ENCODE data around the gene DDX47.
A peak's percentile ranks its signal among the peaks of the same experiment; 100 is the strongest.
"Not testable (repeated sequence)": the region's sequence is repeated elsewhere in the genome, so short reads cannot be mapped to it uniquely, and the experiment has no call there.

The DDX47 gene

GRCh38 chr12:12788675-12789368 lies 24.3 kb upstream of the DDX47 start:
- Mint-ChIP-seq H3K27me3 (no peaks in the 10 kb centered on the region), H3K4me1 (peaks cover 11 to 31% of the 10 kb centered on the region in 2 donors), H3K36me3 (no peaks in the 10 kb centered on the region), H3K27ac (peak overlapping the region; percentile 85), H3K9me3 (no peaks in the 10 kb centered on the region), H3K4me3 (peak overlapping the region; percentile 30 to 56)
- ATAC-seq (replicated peaks), result peak; percentile 70 to 75
- DNase-seq, result peak; percentile 41

- H3K9me3 Mint-ChIP-seq, result no peaks in the 10 kb centered on the region
- no peak overlapping the region for H3K4me3 Mint-ChIP-seq
- no peaks in the 10 kb centered on the region for H3K36me3 Mint-ChIP-seq
- peaks cover 7 to 24% of the 10 kb centered on the region in 2 donors for H3K4me1 Mint-ChIP-seq
- DNase-seq, result no peak
- H3K27me3 Mint-ChIP-seq, result no peaks in the 10 kb centered on the region
- no peak overlapping the region for H3K27ac Mint-ChIP-seq
- ATAC-seq (replicated peaks), result no peak
These were observed 22.2 kb upstream of the DDX47 start for GRCh38 chr12:12790956-12791355.

GRCh38 chr12:12791756-12792369 lies 21.3 kb upstream of the DDX47 start:
- peaks cover 7 to 24% of the 10 kb centered on the region in 2 donors for H3K4me1 Mint-ChIP-seq
- ATAC-seq (replicated peaks) (no peak), DNase-seq (no peak)
- no peak overlapping the region for H3K4me3 Mint-ChIP-seq
- H3K9me3 Mint-ChIP-seq, result no peaks in the 10 kb centered on the region
- H3K27ac Mint-ChIP-seq, result no peak overlapping the region
- H3K27me3 Mint-ChIP-seq, result no peaks in the 10 kb centered on the region
- no peaks in the 10 kb centered on the region for H3K36me3 Mint-ChIP-seq

- Mint-ChIP-seq H3K36me3 (no peaks in the 10 kb centered on the region), H3K27ac (no peak overlapping the region), H3K27me3 (no peaks in the 10 kb centered on the region), H3K4me1 (peaks cover 5 to 20% of the 10 kb centered on the region in 2 donors), H3K9me3 (no peaks in the 10 kb centered on the region), H3K4me3 (no peak overlapping the region)
- no peak for ATAC-seq (replicated peaks)
- DNase-seq, result no peak
These were observed 20.7 kb upstream of the DDX47 start for GRCh38 chr12:12792421-12792820.

- Mint-ChIP-seq H3K27ac (no peak overlapping the region), H3K9me3 (no peaks in the 10 kb centered on the region), H3K27me3 (no peaks in the 10 kb centered on the region), H3K36me3 (no peaks in the 10 kb centered on the region), H3K4me1 (no peaks in the 10 kb centered on the region), H3K4me3 (no peak overlapping the region)
- ATAC-seq (replicated peaks), result no peak
- DNase-seq, result no peak
These were observed 18.5 kb upstream of the DDX47 start for GRCh38 chr12:12794686-12795085.

- Mint-ChIP-seq H3K9me3 (no peaks in the 10 kb centered on the region), H3K27me3 (no peaks in the 10 kb centered on the region), H3K27ac (no peak overlapping the region), H3K4me3 (no peak overlapping the region), H3K4me1 (peaks cover 0 to 4% of the 10 kb centered on the region in 2 donors), H3K36me3 (no peaks in the 10 kb centered on the region)
- no peak for ATAC-seq (replicated peaks)
- DNase-seq, result no peak
These were observed 17.0 kb upstream of the DDX47 start for GRCh38 chr12:12796171-12796570.

- H3K27me3 Mint-ChIP-seq, result no peaks in the 10 kb centered on the region
- no peak for ATAC-seq (replicated peaks)
- peaks cover 0 to under 1% of the 10 kb centered on the region in 2 donors for H3K36me3 Mint-ChIP-seq
- no peak for DNase-seq
- no peaks in the 10 kb centered on the region for H3K9me3 Mint-ChIP-seq
- peaks cover 3 to 7% of the 10 kb centered on the region in 2 donors for H3K4me1 Mint-ChIP-seq
- H3K4me3 Mint-ChIP-seq, result no peak overlapping the region
- H3K27ac Mint-ChIP-seq, result no peak overlapping the region
These were observed 16.0 kb upstream of the DDX47 start for GRCh38 chr12:12796928-12797793.

- no peak for DNase-seq
- Mint-ChIP-seq H3K27ac (no peak overlapping the region), H3K36me3 (peaks cover 0 to 2% of the 10 kb centered on the region in 2 donors)
These were observed 15.4 kb upstream of the DDX47 start for GRCh38 chr12:12797794-12798152.

GRCh38 chr12:12798480-12798879 lies 14.7 kb upstream of the DDX47 start:
- peaks cover 14 to 16% of the 10 kb centered on the region in 2 donors for H3K4me1 Mint-ChIP-seq
- no peaks in the 10 kb centered on the region for H3K9me3 Mint-ChIP-seq
- ATAC-seq (replicated peaks), result no peak

More at GRCh38 chr12:12797794-12798152, 15.4 kb upstream of the DDX47 start:
- Mint-ChIP-seq H3K27me3 (no peaks in the 10 kb centered on the region), H3K9me3 (no peaks in the 10 kb centered on the region), H3K4me3 (no peak overlapping the region), H3K4me1 (peaks cover 9 to 10% of the 10 kb centered on the region in 2 donors)
- ATAC-seq (replicated peaks), result no peak

GRCh38 chr12:12799163-12799920 lies 13.8 kb upstream of the DDX47 start:
- Mint-ChIP-seq H3K27ac (no peak overlapping the region), H3K36me3 (peaks cover 0 to 2% of the 10 kb centered on the region in 2 donors), H3K4me1 (peaks cover 14 to 22% of the 10 kb centered on the region in 2 donors), H3K27me3 (no peaks in the 10 kb centered on the region), H3K4me3 (no peak overlapping the region), H3K9me3 (no peaks in the 10 kb centered on the region)
- ATAC-seq (replicated peaks), result no peak
- no peak for DNase-seq

More at GRCh38 chr12:12798480-12798879, 14.7 kb upstream of the DDX47 start:
- no peak overlapping the region for H3K27ac Mint-ChIP-seq
- no peaks in the 10 kb centered on the region for H3K27me3 Mint-ChIP-seq
- DNase-seq, result no peak
- H3K36me3 Mint-ChIP-seq, result peaks cover 0 to 2% of the 10 kb centered on the region in 2 donors
- no peak overlapping the region for H3K4me3 Mint-ChIP-seq

GRCh38 chr12:12800406-12801180 lies 12.6 kb upstream of the DDX47 start:
- Mint-ChIP-seq H3K4me1 (peaks cover 20 to 30% of the 10 kb centered on the region in 2 donors), H3K9me3 (no peaks in the 10 kb centered on the region), H3K4me3 (no peak overlapping the region), H3K27ac (peak overlapping the region; percentile 10), H3K36me3 (peaks cover 0 to 2% of the 10 kb centered on the region in 2 donors), H3K27me3 (no peaks in the 10 kb centered on the region)
- ATAC-seq (replicated peaks), result no peak
- DNase-seq, result no peak

GRCh38 chr12:12801656-12802055 lies 11.5 kb upstream of the DDX47 start:
- peaks cover 24 to 38% of the 10 kb centered on the region in 2 donors for H3K4me1 Mint-ChIP-seq
- peak; percentile 39 to 57 for ATAC-seq (replicated peaks)
- H3K27ac Mint-ChIP-seq, result peak overlapping the region; percentile 39
- H3K27me3 Mint-ChIP-seq, H3K4me3 Mint-ChIP-seq, H3K9me3 Mint-ChIP-seq, H3K36me3 Mint-ChIP-seq, DNase-seq: not testable (repeated sequence)

GRCh38 chr12:12803186-12803585 lies 10.0 kb upstream of the DDX47 start:
- Mint-ChIP-seq H3K27me3 (no peaks in the 10 kb centered on the region), H3K4me1 (peaks cover 33 to 52% of the 10 kb centered on the region in 2 donors), H3K27ac (no peak overlapping the region), H3K36me3 (peaks cover 0 to 2% of the 10 kb centered on the region in 2 donors), H3K9me3 (no peaks in the 10 kb centered on the region), H3K4me3 (peak overlapping the region in 1 of 2 donors; percentile 1)
- DNase-seq (peak; percentile 40), ATAC-seq (replicated peaks) (peak; percentile 79 to 80)
